Neuronal stem cell (in vitro differentiated cells): ENCODE measurements around the gene PLP2.
"Not testable (repeated sequence)": the region's sequence is repeated elsewhere in the genome, so short reads cannot be mapped to it uniquely, and the experiment has no call there.

Experiments used
- DNase-seq: peaks from one replicate; pipeline ENCODE4 v3.0.0-alpha.2; 2013; ENCODE audit warnings: low spot score
- H2AFZ ChIP-seq: one replicate; pipeline ENCODE4 v1.6.1; 2013; ENCODE audit warnings: mild to moderate bottlenecking, low read length, inconsistent platforms
- H2AK5ac ChIP-seq: 2 replicates; pipeline ENCODE4 v1.6.1; 2013; ENCODE audit warnings: low read depth, mild to moderate bottlenecking, inconsistent platforms, low read length, moderate library complexity, mixed read lengths
- H2BK120ac ChIP-seq: 2 replicates; pipeline ENCODE4 v1.6.1; 2013; ENCODE audit warnings: low read depth, mild to moderate bottlenecking, inconsistent platforms, low read length, moderate library complexity, mixed read lengths
- H2BK12ac ChIP-seq: one replicate; pipeline ENCODE4 v1.6.1; 2013; ENCODE audit warnings: low read length, inconsistent platforms
- H2BK15ac ChIP-seq: 2 replicates; pipeline ENCODE4 v1.6.1; 2013; ENCODE audit warnings: mild to moderate bottlenecking, low read length, inconsistent platforms, mixed read lengths
- H2BK5ac ChIP-seq: one replicate; pipeline ENCODE4 v1.6.1; 2013; ENCODE audit warnings: inconsistent platforms, mild to moderate bottlenecking, low read length, moderate library complexity
- H3K14ac ChIP-seq: one replicate; pipeline ENCODE4 v1.6.1; 2013; ENCODE audit warnings: low read length, inconsistent platforms
- H3K18ac ChIP-seq: 2 replicates; pipeline ENCODE4 v1.6.1; 2013; ENCODE audit warnings: low read length, inconsistent platforms
- H3K23ac ChIP-seq: 2 replicates; pipeline ENCODE4 v1.6.1; 2013; ENCODE audit warnings: low read depth, mild to moderate bottlenecking, mixed read lengths, low read length, inconsistent platforms; ENCODE audit not compliant: poor library complexity
- H3K27ac ChIP-seq: replicated peaks from 3 replicates; pipeline ENCODE4 v1.5.1; 2013; ENCODE audit warnings: low read length, inconsistent platforms
- H3K27me3 ChIP-seq, 3 experiments: 2 replicates each; pipeline ENCODE4 v1.6.1; 2013; ENCODE audit warnings: low read length in 3 of 3, mild to moderate bottlenecking in 2 of 3, inconsistent platforms in 1 of 3, low read depth in 1 of 3, mixed read lengths in 1 of 3, moderate library complexity in 1 of 3; ENCODE audit not compliant: control insufficient read depth in 3 of 3, insufficient read depth in 3 of 3
- H3K36me3 ChIP-seq, 2 donors: replicated peaks in 1 of 2; 2 replicates each; pipeline ENCODE4 v1.6.1; 2013; ENCODE audit warnings: low read length in 2 of 2; ENCODE audit not compliant: control insufficient read depth in 2 of 2, insufficient read depth in 2 of 2
- H3K4ac ChIP-seq: 2 replicates; pipeline ENCODE4 v1.6.1; 2013; ENCODE audit warnings: inconsistent platforms, mild to moderate bottlenecking, low read length, moderate library complexity
- H3K4me1 ChIP-seq, 2 donors: 1 replicate in 1 of 2; 2 replicates in 1 of 2; pipeline ENCODE4 v1.6.1; 2013; ENCODE audit warnings: low read length in 2 of 2, low read depth in 1 of 2; ENCODE audit not compliant: control insufficient read depth in 2 of 2, insufficient read depth in 1 of 2
- H3K4me2 ChIP-seq: one replicate; pipeline ENCODE4 v1.6.1; 2013; ENCODE audit warnings: mild to moderate bottlenecking, low read length, inconsistent platforms; ENCODE audit not compliant: insufficient read depth, poor library complexity, severe bottlenecking
- H3K4me3 ChIP-seq, 2 donors: 2 replicates each; pipeline ENCODE4 v1.5.1; 2013; ENCODE audit warnings: low read length in 2 of 2, mild to moderate bottlenecking in 2 of 2, inconsistent platforms in 1 of 2, moderate library complexity in 1 of 2
- H3K79me1 ChIP-seq: one replicate; pipeline ENCODE4 v1.6.1; 2013; ENCODE audit warnings: low read depth, mild to moderate bottlenecking, inconsistent platforms, low read length, moderate library complexity
- H3K9ac ChIP-seq: one replicate; pipeline ENCODE4 v1.6.1; 2013; ENCODE audit warnings: mild to moderate bottlenecking, low read depth, low read length, inconsistent platforms; ENCODE audit not compliant: poor library complexity
- H3K9me3 ChIP-seq, 2 donors: replicated peaks in 1 of 2; 2 replicates each; pipeline versions ENCODE3 to v1.6.1; 2013; ENCODE audit warnings: low read length in 2 of 2, mild to moderate bottlenecking in 2 of 2, inconsistent platforms in 1 of 2, low read depth in 1 of 2, mixed read lengths in 1 of 2, moderate library complexity in 1 of 2; ENCODE audit not compliant: control insufficient read depth in 2 of 2, insufficient read depth in 1 of 2
- H4K8ac ChIP-seq: one replicate; pipeline ENCODE4 v1.6.1; 2013; ENCODE audit warnings: low read depth, mild to moderate bottlenecking, inconsistent platforms, low read length, moderate library complexity
- H4K91ac ChIP-seq: one replicate; pipeline ENCODE4 v1.6.1; 2013; ENCODE audit warnings: low read length, low read depth, mild to moderate bottlenecking, inconsistent platforms; ENCODE audit not compliant: poor library complexity
- WGBS, 2 donors: extraction: QIAGEN DNeasy Blood & Tissue Kit; methylation state at CpG; one replicate each; pipeline ENCODE4 v1.1.7; 2013; ENCODE audit warnings: missing lambda C conversion rate in 2 of 2, mixed read lengths in 1 of 2; ENCODE audit not compliant: insufficient read length in 2 of 2, insufficient replicate concordance in 1 of 2; ENCODE audit errors: extremely low coverage in 2 of 2; 5-methylcytosine and 5-hydroxymethylcytosine counted together

Gene PLP2

GRCh38 chrX:49132275-49132674 lies 39.4 kb upstream of the PLP2 start:
- WGBS, 2 donors = no CpG with 5 or more reads among the region's 7 CpGs
- H3K23ac ChIP-seq = not testable (repeated sequence)

GRCh38 chrX:49133759-49134158 lies 37.9 kb upstream of the PLP2 start:
- Histone ChIP-seq H4K8ac (no peak overlapping the region), H2BK5ac (no peak overlapping the region), H3K4me1 (no peaks in the 10 kb centered on the region), H3K23ac (no peak overlapping the region), H2AFZ (no peak overlapping the region), H3K27ac (no peak overlapping the region), H3K36me3 (no peaks in the 10 kb centered on the region), H3K14ac (no peak overlapping the region), H4K91ac (no peak overlapping the region), H3K9me3 (no peaks in the 10 kb centered on the region), H2AK5ac (no peak overlapping the region), H2BK15ac (no peak overlapping the region), H3K4ac (no peak overlapping the region), H3K4me3 (no peak overlapping the region), H3K18ac (no peak overlapping the region), H3K27me3 (no peaks in the 10 kb centered on the region), H2BK12ac (no peak overlapping the region), H3K9ac (no peak overlapping the region), H2BK120ac (no peak overlapping the region), H3K4me2 (no peak overlapping the region), H3K79me1 (no peaks in the 10 kb centered on the region)
- no peak for DNase-seq
- no CpG with 5 or more reads among the region's 1 CpG for WGBS, 2 donors

More at GRCh38 chrX:49132275-49132674, 39.4 kb upstream of the PLP2 start:
- H3K27me3 ChIP-seq, H3K18ac ChIP-seq, H3K4me1 ChIP-seq, H3K27ac ChIP-seq, H3K4ac ChIP-seq, H3K9ac ChIP-seq, H3K4me3 ChIP-seq, H2BK120ac ChIP-seq, H2AK5ac ChIP-seq, H2BK12ac ChIP-seq, H2BK15ac ChIP-seq, H3K14ac ChIP-seq, H3K36me3 ChIP-seq, DNase-seq, H3K79me1 ChIP-seq, H4K8ac ChIP-seq, H3K9me3 ChIP-seq, H3K4me2 ChIP-seq, H2AFZ ChIP-seq, H4K91ac ChIP-seq, H2BK5ac ChIP-seq: not testable (repeated sequence)

- no peaks in the 10 kb centered on the region for H3K4me1 ChIP-seq
- no peak for DNase-seq
- no peaks in the 10 kb centered on the region for H3K36me3 ChIP-seq
- no peak overlapping the region for H4K8ac ChIP-seq
- no peak overlapping the region for H4K91ac ChIP-seq
- H3K27me3 ChIP-seq = no peaks in the 10 kb centered on the region
- H3K4me2 ChIP-seq = no peak overlapping the region
- H2BK5ac ChIP-seq = no peak overlapping the region
- H2BK12ac ChIP-seq = no peak overlapping the region
- H3K9ac ChIP-seq = no peak overlapping the region
- no peak overlapping the region for H3K23ac ChIP-seq
- no peaks in the 10 kb centered on the region for H3K79me1 ChIP-seq
- H2BK120ac ChIP-seq = no peak overlapping the region
- no CpG with 5 or more reads among the region's 1 CpG for WGBS, 2 donors
- H3K27ac ChIP-seq = no peak overlapping the region
- H3K4ac ChIP-seq = no peak overlapping the region
- H2AK5ac ChIP-seq = no peak overlapping the region
- H3K18ac ChIP-seq = no peak overlapping the region
- H3K4me3 ChIP-seq = no peak overlapping the region
- peaks cover 0 to 2% of the 10 kb centered on the region in 2 donors for H3K9me3 ChIP-seq
- H2BK15ac ChIP-seq = no peak overlapping the region
- no peak overlapping the region for H3K14ac ChIP-seq
- H2AFZ ChIP-seq = no peak overlapping the region
These were observed 34.2 kb upstream of the PLP2 start for GRCh38 chrX:49137492-49137891.

DNA sequence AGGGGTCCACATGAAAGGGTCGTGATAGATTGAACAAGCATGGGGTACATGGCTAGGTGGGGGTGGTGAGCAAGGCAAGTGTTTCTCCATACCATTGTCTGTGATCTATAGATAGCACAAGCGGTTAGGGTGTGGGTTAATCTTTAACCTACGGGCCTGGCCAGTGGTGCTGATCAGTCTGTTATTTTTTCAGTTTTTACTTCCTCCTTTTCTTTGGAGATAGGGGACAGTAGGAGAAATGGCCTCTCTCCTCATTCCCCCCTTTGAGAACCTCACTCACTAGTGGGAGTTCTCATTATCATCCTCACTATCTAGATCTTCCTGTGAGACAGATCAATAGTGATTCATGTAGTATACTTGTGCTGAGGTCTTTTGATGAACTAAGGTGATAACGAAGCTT lies 32.0 kb upstream of the PLP2 start:
- no peak overlapping the region for H4K8ac ChIP-seq
- H3K27me3 ChIP-seq = no peaks in the 10 kb centered on the region
- no peak overlapping the region for H2BK15ac ChIP-seq
- H2BK5ac ChIP-seq = no peak overlapping the region
- no peaks in the 10 kb centered on the region for H3K36me3 ChIP-seq
- H3K23ac ChIP-seq = no peak overlapping the region
- H2AK5ac ChIP-seq = no peak overlapping the region
- H3K4ac ChIP-seq = no peak overlapping the region
- DNase-seq = no peak
- H3K9me3 ChIP-seq = peaks cover 0 to 2% of the 10 kb centered on the region in 2 donors
- no peak overlapping the region for H3K14ac ChIP-seq
- no peak overlapping the region for H2AFZ ChIP-seq
- H3K4me3 ChIP-seq = no peak overlapping the region
- no peak overlapping the region for H4K91ac ChIP-seq
- no peak overlapping the region for H2BK120ac ChIP-seq
- no peaks in the 10 kb centered on the region for H3K79me1 ChIP-seq
- H3K27ac ChIP-seq = no peak overlapping the region
- H3K18ac ChIP-seq = no peak overlapping the region
- no peak overlapping the region for H3K4me2 ChIP-seq
- WGBS, 2 donors = no CpG with 5 or more reads among the region's 4 CpGs
- no peak overlapping the region for H2BK12ac ChIP-seq
- no peaks in the 10 kb centered on the region for H3K4me1 ChIP-seq
- no peak overlapping the region for H3K9ac ChIP-seq
